ENCODE data around the gene PSMD1.

DNA sequence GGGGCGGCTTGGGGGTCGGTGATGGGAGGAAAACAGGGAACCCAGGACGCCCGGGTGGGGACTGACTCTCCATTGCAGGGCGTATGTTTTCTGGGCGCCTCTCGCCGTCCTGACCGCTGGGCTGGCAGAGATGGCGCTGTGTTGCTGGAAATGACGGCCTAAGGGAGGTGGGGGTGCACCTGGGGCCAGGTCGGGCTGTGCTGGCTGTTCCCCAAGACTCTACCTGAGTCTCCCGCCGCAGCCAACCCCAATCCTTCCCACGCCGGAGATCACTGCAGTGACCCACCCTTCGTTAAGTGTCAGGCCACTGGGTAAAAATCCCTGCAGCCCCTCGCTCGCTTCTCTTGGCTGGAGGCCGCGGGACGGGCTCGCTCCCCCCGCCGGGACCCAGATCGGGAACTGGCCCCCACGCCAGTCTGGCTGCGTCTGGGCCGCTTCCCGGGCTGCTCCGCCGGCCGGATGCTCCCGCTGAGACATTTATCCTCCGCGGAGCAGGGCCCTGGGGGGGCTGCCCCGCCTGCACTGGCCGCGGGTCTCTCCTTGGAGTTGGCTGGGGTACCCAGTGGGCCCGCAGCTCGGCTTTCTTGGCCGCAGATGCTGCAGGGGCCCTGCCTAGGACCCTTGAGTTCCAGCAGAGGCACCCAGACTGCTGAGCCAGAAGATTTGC is 134.0 kb downstream of the PSMD1 start:
- TF ChIP-seq CEBPB (IDR thresholded peaks at IDR 0.05; ENCODE audit: low read depth, low read length) = no peak
- TF ChIP-seq, protein P1, sequence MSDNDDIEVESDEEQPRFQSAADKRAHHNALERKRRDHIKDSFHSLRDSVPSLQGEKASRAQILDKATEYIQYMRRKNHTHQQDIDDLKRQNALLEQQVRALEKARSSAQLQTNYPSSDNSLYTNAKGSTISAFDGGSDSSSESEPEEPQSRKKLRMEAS (IDR thresholded peaks at IDR 0.05) = no peak
- TF ChIP-seq, protein P2, sequence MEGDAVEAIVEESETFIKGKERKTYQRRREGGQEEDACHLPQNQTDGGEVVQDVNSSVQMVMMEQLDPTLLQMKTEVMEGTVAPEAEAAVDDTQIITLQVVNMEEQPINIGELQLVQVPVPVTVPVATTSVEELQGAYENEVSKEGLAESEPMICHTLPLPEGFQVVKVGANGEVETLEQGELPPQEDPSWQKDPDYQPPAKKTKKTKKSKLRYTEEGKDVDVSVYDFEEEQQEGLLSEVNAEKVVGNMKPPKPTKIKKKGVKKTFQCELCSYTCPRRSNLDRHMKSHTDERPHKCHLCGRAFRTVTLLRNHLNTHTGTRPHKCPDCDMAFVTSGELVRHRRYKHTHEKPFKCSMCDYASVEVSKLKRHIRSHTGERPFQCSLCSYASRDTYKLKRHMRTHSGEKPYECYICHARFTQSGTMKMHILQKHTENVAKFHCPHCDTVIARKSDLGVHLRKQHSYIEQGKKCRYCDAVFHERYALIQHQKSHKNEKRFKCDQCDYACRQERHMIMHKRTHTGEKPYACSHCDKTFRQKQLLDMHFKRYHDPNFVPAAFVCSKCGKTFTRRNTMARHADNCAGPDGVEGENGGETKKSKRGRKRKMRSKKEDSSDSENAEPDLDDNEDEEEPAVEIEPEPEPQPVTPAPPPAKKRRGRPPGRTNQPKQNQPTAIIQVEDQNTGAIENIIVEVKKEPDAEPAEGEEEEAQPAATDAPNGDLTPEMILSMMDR (IDR thresholded peaks at IDR 0.05; ENCODE audit: control extremely low read depth in 1 of 3, insufficient read depth in 1 of 3, low read depth in 1 of 3, low read length in 3 of 3) = peak; percentile 20 to 50 (median 40); a peak in 3 of 4 replicates
- no peak for TF ChIP-seq SIN3A (conservative IDR thresholded peaks at IDR 0.05 in 1 of 2, IDR thresholded peaks at IDR 0.05 in 1 of 2; ENCODE audit: low read depth in 1 of 2, low read length in 2 of 2)
- peak; percentile 40; the same call in 1 of the 2 replicates for TF ChIP-seq POLR2AphosphoS5 (IDR thresholded peaks at IDR 0.05; ENCODE audit: low read depth, low read length)
- no peak for TF ChIP-seq CHD2 (IDR thresholded peaks at IDR 0.05; ENCODE audit: low read length)
